ENCODE results near the gene SERPINI2.

GRCh38 chr3:167480748-167481147, 6.9 kb upstream of the SERPINI2 start:
- TF ChIP-seq CTCF (IDR thresholded peaks at IDR 0.05) (no peak), ZFX (IDR thresholded peaks at IDR 0.05; ENCODE audit: borderline replicate concordance) (no peak)

Measured in 22Rv1 (cell line).